HG03558 (cell line): ENCODE results near the gene GLRX.
"Not testable (repeated sequence)": the region's sequence is repeated elsewhere in the genome, so short reads cannot be mapped to it uniquely, and the experiment has no call there.

Experiments
- ATAC-seq: cut with Tn5 transposase; IDR thresholded peaks from one replicate; pipeline ENCODE4 v1.9.1; 2021; ENCODE audit warnings: moderate number of reproducible peaks; ENCODE audit not compliant: unreplicated experiment; ENCODE audit errors: extremely low read depth

Gene GLRX

GRCh38 chr5:95822542-95823181 lies at the start of gene GLRX:
GLRX (minus strand) TSS chr5:95822726; CDS start chr5:95822662, 64 bp downstream.
- peak; percentile 30 for ATAC-seq

GRCh38 chr5:95871146-95871806 lies 48.8 kb upstream of the GLRX start:
- no peak for ATAC-seq

- ATAC-seq: peak; percentile 39
Observed at GRCh38 chr5:95870105-95870672, 47.7 kb upstream of the GLRX start.

GRCh38 chr5:95869173-95869855 lies 46.8 kb upstream of the GLRX start:
- ATAC-seq: not testable (repeated sequence)

- no peak for ATAC-seq
Observed at GRCh38 chr5:95868136-95868535, 45.6 kb upstream of the GLRX start.

- no peak for ATAC-seq
Observed at GRCh38 chr5:95866435-95867040, 44.0 kb upstream of the GLRX start.

- ATAC-seq: no peak
Observed at GRCh38 chr5:95864944-95865504, 42.5 kb upstream of the GLRX start.

- ATAC-seq: no peak
Observed at GRCh38 chr5:95864456-95864855, 41.9 kb upstream of the GLRX start.

- ATAC-seq: no peak
Observed at GRCh38 chr5:95863383-95863757, 40.8 kb upstream of the GLRX start.

GRCh38 chr5:95862671-95863382 lies 40.3 kb upstream of the GLRX start:
- ATAC-seq: no peak

- ATAC-seq: no peak
Observed at GRCh38 chr5:95861864-95862561, 39.5 kb upstream of the GLRX start.

GRCh38 chr5:95861221-95861863 lies 38.8 kb upstream of the GLRX start:
- ATAC-seq: no peak

- no peak for ATAC-seq
Observed at GRCh38 chr5:95859661-95860060, 37.1 kb upstream of the GLRX start.

GRCh38 chr5:95858661-95859595 lies 36.4 kb upstream of the GLRX start:
- peak; percentile 79 for ATAC-seq

GRCh38 chr5:95858023-95858461 lies 35.5 kb upstream of the GLRX start:
- no peak for ATAC-seq

- ATAC-seq: no peak
Observed at GRCh38 chr5:95857185-95857945, 34.8 kb upstream of the GLRX start.

- ATAC-seq: no peak
Observed at GRCh38 chr5:95856501-95856981, 34.0 kb upstream of the GLRX start.
